ENCODE data around the gene ZNF329. TPM values are rescaled to one million over a fixed set of nuclear protein-coding genes. Genes with fewer than 3 reads are reported as not detected.

Gene ZNF329
- polyA plus RNA-seq, 1 of the 3 experiments (the other 2 are of a cell fraction) = 3.6 TPM

DNA sequence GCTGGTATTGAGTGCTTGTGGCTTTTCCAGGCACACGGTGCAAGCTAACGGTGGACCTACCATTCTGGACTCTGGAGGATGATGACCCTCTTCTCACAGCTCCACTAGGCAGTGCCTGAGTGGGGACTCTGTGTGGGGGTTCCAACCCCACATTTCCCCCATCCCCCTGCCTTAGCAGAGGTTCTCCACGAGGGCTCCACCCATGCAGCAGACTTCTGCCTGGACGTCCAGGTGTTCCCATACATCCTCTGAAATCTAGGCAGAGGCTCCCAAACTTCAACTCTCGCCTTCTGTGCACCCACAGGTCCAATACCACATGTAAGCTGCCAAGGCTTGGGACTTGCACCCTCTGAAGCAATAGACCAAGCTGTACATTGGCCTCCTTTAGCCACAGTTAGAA, 27.2 kb downstream of the ZNF329 start:
- Histone ChIP-seq H2AFZ (ENCODE audit: low read depth) (no peak overlapping the region), H4K20me1 (ENCODE audit: insufficient read depth) (no peaks in the 10 kb centered on the region), H3K79me2 (ENCODE audit: insufficient read depth) (no peaks in the 10 kb centered on the region), H3K27ac (ENCODE audit: low read depth in 2 of 2, low read length in 1 of 2) (no peak overlapping the region), H3K27me3 (ENCODE audit: insufficient read depth) (no peaks in the 10 kb centered on the region), H3K9me3 (peaks cover 17% of the 10 kb centered on the region), H3K4me3 (ENCODE audit: low read depth in 2 of 2, low read length in 1 of 2) (no peak overlapping the region), H3K9ac (no peak overlapping the region), H3K36me3 (replicated peaks in 1 of 2; ENCODE audit: control insufficient read depth in 1 of 2, insufficient read depth in 2 of 2, low read length in 1 of 2) (peaks cover 6 to 22% of the 10 kb centered on the region in 2 experiments), H3K4me1 (ENCODE audit: control insufficient read depth in 1 of 2, insufficient read depth in 2 of 2, low read depth in 1 of 2, low read length in 1 of 2) (no peaks in the 10 kb centered on the region), H3K4me2 (no peak overlapping the region), H3F3A (replicated peaks; ENCODE audit: insufficient read depth) (no peaks in the 10 kb centered on the region), H3K9me2 (no peaks in the 10 kb centered on the region)
- 25% methylated on average over 4 of the region's 5 CpGs for WGBS (ENCODE audit: low lambda C conversion rate)
- ChIA-PET CTCF (no interaction called here), POLR2A (no interaction called here)
- no peak for TF ChIP-seq EP300 (IDR thresholded peaks at IDR 0.05; ENCODE audit: borderline replicate concordance in 1 of 2, low read depth in 1 of 2, low read length in 1 of 2)
- TF ChIP-seq MXI1 (IDR thresholded peaks at IDR 0.05; ENCODE audit: low read depth, low read length) = no peak
- no peak for TF ChIP-seq USF1 (IDR thresholded peaks at IDR 0.05; ENCODE audit: borderline replicate concordance, low read depth)
- no peak for TF ChIP-seq FOXM1 (IDR thresholded peaks at IDR 0.05; ENCODE audit: low read depth)
- no peak for TF ChIP-seq RXRA (IDR thresholded peaks at IDR 0.05; ENCODE audit: borderline replicate concordance, low read depth)
- TF ChIP-seq FOXJ3 (CRISPR knock-in tag; IDR thresholded peaks at IDR 0.05) = no peak
- TF ChIP-seq JUND (IDR thresholded peaks at IDR 0.05) = no peak
- TF ChIP-seq GATA2 (CRISPR knock-in tag; IDR thresholded peaks at IDR 0.05) = no peak
- TF ChIP-seq REST (IDR thresholded peaks at IDR 0.05; ENCODE audit: low read depth, low read length) = no peak
- no peak for TF ChIP-seq TEAD4 (IDR thresholded peaks at IDR 0.05; ENCODE audit: borderline replicate concordance, insufficient read depth)
- TF ChIP-seq MEF2A (IDR thresholded peaks at IDR 0.05; ENCODE audit: borderline replicate concordance, low read depth) = no peak
- TF ChIP-seq SIN3A (IDR thresholded peaks at IDR 0.05; ENCODE audit: borderline replicate concordance, low read depth, low read length) = no peak
- TF ChIP-seq ZBTB33 (IDR thresholded peaks at IDR 0.05; ENCODE audit: borderline replicate concordance, low read depth) = no peak
- TF ChIP-seq EZH2phosphoT487 (IDR thresholded peaks at IDR 0.05; ENCODE audit: borderline replicate concordance, low read depth) = no peak
- DNase-seq = no peak
